Left renal cortex interstitium (tissue), 4 donors: ENCODE results near the gene ACOT13. TPM values are rescaled to one million over a fixed set of nuclear protein-coding genes. Genes with fewer than 3 reads are reported as not detected.
"Not testable (repeated sequence)": the region's sequence is repeated elsewhere in the genome, so short reads cannot be mapped to it uniquely, and the experiment has no call there.

Experiments used
- DNase-seq, 4 donors: peaks; one replicate each; pipeline ENCODE4 v3.0.0-alpha.2; 2013; ENCODE audit warnings: low read depth in 4 of 4, low spot score in 2 of 4, missing footprints in 1 of 4
- polyA plus RNA-seq, 4 donors: library from polyadenylated mRNA; unstranded; fragments of 120-200 nt; gene quantifications; one replicate each; pipeline ENCODE4 v1.2.1, GENCODE V29; 2013; ENCODE audit not compliant: insufficient read length in 4 of 4

The ACOT13 gene
- 10 to 100 TPM; 33.5 to 45.4 (median 35.0) TPM for polyA plus RNA-seq

DNA sequence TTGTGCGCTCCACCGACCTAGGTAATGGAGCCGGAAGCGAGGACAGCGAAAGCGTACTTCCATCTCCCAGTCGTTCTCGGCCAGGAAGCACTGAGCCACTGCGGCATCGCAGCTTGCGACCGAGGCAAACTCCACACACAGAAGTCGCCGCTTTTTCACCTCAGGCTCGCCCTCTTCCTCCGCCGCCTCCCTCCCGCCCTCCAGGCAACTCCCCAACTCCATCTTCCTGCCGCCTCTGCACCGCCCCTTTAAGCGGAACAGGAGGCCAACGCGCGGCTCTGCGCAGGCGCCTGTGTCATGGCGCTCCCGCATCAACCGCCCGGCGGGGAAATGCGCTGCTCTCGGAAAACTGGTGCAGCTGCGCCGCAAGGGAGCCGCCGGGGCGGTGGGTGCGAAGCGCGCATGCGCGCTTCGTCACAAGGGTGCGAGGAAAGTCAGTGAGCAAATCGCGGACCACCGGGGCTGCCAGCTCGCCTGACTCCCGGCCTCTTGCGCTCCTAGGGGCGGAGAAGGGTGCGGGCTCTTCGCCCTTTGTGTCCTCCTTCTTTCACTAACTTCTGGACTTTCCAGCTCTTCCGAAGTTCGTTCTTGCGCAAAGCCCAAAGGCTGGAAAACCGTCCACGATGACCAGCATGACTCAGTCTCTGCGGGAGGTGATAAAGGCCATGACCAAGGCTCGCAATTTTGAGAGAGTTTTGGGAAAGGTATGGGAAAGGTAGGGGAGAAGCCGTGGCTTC, at the start of gene ACOT13, which contains the start of gene TDP2:
Gene ACOT13 (plus strand): TSS at position 437 of the 737 bp plus-strand sequence. CDS start 187 bp downstream, at position 624.
Gene TDP2 (minus strand): TSS at position 259 of the 737 bp plus-strand sequence. CDS start 37 bp downstream, at position 222.
- peak; percentile 87 to 97 (median 97) for DNase-seq

GRCh38 chr6:24619661-24620060, 47.2 kb upstream of the ACOT13 start:
- DNase-seq: no peak

GRCh38 chr6:24620637-24621036, 46.2 kb upstream of the ACOT13 start:
- DNase-seq: no peak

GRCh38 chr6:24621626-24622289, 45.1 kb upstream of the ACOT13 start:
- DNase-seq: peak in 1 of 4 donors; percentile 9

GRCh38 chr6:24630856-24631505, 35.9 kb upstream of the ACOT13 start:
- no peak for DNase-seq

GRCh38 chr6:24631671-24632070, 35.2 kb upstream of the ACOT13 start:
- no peak for DNase-seq

DNA sequence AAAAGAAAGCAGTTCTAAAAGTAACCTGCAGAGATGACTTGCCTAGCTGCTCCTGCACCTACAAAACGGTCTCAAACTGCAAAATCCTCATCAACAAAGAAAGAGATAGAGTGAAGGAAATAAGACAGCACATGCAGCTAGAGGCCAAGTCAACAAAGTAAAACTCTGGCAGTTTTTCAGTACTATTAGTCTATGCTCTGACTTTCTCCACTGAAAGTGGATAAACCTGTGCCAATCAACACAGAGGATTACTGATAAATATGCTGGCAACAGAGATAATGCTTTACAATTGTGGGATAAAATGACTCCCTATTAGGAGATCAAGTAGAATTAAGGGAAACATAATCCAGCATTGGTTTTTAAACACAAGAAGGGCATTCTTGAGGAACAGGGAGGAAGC, 34.3 kb upstream of the ACOT13 start:
- DNase-seq: no peak

DNA sequence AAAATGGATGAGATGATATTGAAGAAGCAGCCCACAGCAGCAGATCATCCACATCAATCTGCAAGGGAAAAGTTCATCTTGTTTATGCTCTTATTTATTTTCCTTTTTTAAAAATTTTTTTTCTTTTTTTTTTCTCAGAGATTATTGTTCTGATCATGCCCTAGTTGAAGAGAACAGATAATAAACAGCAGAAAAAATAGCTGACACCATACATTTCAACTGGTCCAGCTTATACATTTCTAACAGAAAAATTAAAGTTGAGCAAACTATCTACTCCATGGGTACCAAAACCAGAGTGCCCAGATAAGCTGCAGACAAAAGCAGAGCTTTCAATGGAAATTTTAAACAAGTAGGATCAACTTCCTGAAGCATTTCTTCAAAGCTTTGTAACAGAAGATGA, 30.2 kb upstream of the ACOT13 start:
- DNase-seq: no peak

DNA sequence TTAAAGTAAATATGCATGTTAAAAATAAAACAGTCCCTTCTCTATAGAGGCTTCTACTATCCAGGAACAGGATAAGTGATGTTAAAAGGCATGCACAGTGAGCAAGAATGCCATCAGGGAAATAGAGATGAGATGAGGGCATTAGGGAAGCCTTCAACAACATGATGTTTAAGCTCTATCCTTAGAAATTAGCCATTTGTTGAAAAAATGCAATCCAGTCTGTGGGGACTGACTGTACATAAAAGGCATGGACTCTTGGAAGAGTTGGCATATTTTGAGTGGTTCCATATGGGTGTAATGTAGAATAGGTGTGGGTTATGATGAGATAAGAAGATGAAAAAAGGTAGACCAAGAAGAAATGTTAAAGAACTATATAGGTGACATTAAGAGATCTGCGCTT, 26.7 kb upstream of the ACOT13 start:
- DNase-seq: no peak

DNA sequence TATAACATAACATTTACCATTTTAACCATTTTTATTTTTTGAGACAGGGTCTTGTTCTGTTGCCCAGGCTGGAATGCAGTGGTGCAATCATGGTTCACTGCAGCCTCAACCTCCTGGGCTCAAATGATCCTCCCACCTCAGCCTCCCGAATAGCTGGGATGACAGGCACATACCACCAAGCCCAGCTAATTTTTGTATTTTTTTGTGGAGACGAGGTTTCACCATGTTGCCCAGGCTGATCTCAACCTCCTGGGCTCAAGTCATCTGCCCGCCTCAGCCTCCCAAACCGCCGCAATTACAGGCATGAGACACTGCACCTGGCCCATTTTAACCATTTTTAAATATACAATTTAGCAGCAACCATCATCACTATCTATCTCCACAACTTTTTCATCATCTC, 26.2 kb upstream of the ACOT13 start:
- not testable (repeated sequence) for DNase-seq

DNA sequence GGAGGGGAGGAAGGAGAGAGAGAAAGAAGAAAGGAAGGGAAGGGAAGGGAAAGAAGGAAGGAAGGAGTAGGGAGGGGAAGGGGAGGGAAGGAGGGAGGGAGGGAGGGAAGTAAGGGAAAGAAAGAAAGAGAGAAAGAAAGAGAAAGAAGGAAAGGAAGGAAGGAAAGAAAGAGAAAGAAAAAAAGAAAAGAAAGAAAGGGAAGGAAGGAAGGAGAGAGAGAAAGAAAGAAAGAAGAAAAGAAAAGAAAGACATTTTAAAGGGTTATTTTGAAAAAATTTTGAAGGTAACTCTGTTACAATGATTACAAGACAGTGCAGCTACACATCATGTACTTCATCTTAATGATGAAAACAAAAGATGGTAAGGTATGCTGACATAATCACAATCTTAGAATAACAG, 24.8 kb upstream of the ACOT13 start:
- DNase-seq: no peak

- DNase-seq: no peak
Observed at GRCh38 chr6:24643920-24644319, 23.0 kb upstream of the ACOT13 start.

DNA sequence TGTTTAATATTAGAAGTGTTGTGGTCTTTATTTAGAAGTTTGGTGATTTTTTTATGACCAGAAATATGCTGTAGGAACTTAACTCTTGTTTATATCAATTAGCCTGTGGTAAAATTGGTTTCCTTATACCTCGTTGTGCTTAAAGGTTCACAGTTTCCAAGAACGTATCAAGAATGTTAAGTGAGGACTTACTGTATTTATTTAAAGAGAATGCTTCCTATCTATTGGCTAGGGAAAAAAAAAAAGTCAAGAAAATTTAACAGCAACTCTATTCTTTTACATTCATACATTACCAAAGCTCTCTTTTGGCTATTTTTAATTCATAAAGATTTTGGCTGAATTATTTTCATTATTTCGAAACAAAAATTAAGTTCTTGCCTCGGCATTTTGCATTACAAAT, 22.5 kb upstream of the ACOT13 start:
- DNase-seq: no peak

GRCh38 chr6:24646771-24647170, 20.1 kb upstream of the ACOT13 start:
- no peak for DNase-seq

DNA sequence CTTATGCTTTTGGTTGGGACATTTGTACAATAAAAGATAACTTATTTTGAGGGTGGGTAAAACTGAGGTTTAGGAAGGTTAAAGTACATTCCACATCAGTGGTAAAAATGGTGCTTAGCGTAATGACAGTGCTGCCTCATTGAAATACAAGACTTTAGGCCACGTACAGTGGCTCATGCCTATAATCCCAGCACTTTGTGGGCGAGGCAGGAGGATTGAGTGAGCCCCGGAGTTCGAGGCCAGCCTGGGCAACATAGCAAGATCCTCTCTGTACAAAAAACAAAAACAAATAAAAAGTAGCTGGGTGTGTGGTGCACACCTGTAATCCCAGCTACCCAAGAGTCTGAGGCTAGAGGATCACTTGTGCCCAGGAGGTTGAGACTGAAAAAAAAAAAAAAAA, 18.6 kb upstream of the ACOT13 start:
- no peak for DNase-seq

DNA sequence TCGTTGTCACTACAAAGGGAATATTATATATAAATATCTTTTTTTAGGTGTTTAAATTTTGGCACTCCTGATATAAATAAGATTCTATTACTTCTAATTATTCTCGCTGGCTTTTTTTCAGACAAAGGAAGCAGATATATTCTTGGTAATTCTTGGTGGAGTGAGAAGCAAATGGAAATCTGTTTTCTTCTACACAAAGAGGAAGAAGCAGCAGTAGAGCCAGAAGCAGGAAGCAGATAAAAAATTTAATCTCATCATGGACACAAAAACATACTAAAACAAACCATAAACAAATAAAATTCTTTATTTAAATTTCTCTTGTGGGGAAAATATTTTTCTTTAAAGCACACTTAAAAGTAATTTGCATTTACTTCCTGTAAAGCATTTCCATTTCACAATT, 17.2 kb upstream of the ACOT13 start:
- no peak for DNase-seq

DNA sequence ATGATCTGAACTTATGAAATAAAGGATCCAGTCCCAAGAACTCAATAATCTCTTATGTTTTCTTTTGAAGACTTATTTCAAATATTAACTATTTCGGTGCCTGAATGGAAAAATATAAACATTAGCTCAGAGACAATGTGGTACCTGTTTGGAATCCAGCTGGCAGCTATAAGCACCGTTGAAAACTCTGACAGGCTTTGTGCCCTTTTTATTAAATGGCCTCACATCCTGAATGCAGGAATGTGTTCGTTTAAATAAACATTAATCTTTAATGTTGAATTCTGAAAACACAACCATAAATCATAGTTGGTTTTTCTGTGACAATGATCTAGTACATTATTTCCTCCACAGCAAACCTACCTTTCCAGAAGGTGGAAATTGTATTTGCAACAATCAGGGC, 16.5 kb upstream of the ACOT13 start:
- DNase-seq: no peak

DNA sequence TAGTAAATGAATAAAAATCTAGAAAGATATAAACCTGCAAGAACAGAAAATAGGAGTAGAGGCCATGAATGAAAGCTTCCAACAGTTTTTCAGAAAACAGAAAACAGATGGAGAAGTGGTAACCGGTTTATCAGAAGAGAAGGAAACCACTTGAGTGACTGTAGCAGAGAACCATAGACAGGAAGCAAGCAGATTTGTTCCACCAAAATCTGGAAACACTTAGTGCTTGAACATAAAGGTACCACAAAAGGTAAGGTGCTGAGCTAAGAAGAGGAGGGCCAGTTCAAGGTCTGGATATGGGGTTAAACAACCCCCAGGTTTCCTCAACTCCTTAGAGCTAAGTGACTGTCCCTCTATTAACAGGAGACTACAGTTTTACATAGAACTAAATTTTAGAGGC, 11.7 kb upstream of the ACOT13 start:
- DNase-seq: no peak

DNA sequence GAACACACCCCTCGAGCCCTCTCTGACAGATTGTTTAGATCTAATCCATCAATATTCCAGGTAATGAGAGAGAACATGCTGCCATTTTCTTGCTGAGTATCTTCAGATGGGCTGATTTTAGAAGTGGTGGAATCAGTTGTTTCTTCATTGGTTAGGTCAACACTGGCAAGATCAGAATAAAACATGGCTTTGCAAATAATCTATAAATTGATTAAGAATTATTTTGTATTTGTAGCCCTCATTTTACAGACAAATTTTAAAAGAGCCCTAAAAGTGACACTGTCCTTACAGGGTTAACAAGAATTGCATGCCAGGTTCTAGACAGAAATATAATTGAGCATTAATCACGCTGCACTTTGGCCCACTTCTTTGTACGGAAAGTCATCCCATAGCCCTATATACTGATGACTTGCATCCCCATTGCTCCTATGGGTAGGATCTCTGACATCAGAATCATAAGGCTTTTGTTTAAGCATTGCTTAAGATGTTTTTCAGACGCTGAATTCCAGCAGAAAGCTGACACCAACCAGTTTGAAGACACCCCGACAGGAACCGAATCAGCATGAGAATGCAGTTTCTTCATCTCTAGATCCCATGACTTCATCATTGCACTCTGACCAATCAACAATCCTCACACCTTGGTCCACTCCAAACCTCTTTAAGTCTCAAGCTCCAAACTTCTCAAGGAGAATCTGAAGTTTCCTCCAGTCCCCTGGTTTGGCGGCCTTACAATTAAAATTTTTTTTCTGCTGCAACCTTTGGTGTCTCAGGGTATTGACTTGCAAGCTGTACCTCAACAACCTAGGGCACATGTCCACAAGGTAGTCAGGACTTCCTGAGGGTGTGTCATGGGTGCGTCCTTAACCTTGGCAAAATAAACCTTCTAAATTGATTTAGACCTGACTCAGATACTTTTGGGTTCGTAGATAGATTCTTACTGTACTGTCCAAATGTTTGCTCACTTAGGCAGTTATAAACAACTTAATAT, 8.0 kb upstream of the ACOT13 start:
- no peak for DNase-seq

- DNase-seq: no peak
Observed at GRCh38 chr6:24659561-24659960, 7.3 kb upstream of the ACOT13 start.
